DND-41 (cell line): ENCODE results near the gene COL4A2.

Source experiments
- CTCF ChIP-seq: IDR thresholded peaks from 2 replicates; pipeline ENCODE4 v1.5.1; 2012; ENCODE audit warnings: borderline replicate concordance, low read length, moderate library complexity, mild to moderate bottlenecking; ENCODE audit not compliant: poor library complexity, severe bottlenecking; ENCODE audit errors: extremely low read depth
- EZH2 ChIP-seq: IDR thresholded peaks from 3 replicates; pipeline ENCODE4 v1.6.1; 2012; ENCODE audit warnings: borderline replicate concordance, low read depth, mild to moderate bottlenecking, moderate library complexity, low read length, inconsistent platforms; ENCODE audit not compliant: severe bottlenecking

- TF ChIP-seq CTCF (no peak), EZH2 (no peak)
These were observed 93.9 kb downstream of the COL4A2 start for GRCh38 chr13:110400786-110401533.
